GM15510 (cell line): ENCODE measurements around the gene RSPH3.

Experiments
- POLR2A ChIP-seq: IDR thresholded peaks from 3 replicates; pipeline ENCODE4 v1.6.1; 2011; ENCODE audit warnings: borderline replicate concordance; ENCODE audit not compliant: insufficient read length; ENCODE audit errors: extremely low read depth

The RSPH3 gene

DNA sequence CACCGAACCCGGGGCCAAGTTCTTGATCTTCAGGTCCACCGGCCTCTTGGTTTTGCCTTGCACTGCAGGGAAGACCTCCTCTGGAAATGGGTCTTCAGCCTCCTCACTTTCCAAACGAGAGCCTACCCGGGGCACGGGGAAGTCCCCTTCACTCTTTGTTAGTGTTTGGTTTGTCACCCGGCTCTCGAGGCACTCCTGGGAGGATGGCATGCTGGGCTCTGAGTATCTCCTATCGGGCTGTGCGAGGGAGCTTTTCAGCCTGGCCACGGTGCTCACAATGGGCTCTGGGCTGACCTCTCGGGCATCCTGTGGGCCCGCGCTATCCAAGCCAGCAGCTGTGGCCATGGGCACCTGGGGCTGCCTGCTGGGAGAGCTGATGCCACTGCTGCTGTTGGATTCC, 36.7 kb upstream of the RSPH3 start:
- no peak for TF ChIP-seq POLR2A

DNA sequence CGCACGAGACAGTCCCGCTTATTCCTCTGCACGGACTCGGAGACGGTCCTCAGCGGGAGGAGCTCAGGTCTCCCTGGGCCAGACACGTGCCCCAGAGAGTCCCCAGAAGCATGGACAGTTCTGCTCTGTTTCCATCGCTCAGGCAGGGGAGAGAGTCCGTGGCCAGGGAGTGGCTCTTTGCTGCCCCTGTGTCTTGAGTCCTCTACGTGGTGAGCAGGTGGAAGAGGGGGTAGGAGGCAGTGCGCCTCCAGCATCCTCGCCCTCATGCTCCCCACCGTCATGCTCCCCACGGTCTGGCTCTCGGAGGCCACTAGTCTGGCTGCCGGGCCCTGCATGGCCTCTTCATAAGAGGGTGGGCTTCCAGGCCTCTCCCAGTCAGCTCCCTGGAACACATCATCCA, 35.9 kb upstream of the RSPH3 start:
- no peak for TF ChIP-seq POLR2A

DNA sequence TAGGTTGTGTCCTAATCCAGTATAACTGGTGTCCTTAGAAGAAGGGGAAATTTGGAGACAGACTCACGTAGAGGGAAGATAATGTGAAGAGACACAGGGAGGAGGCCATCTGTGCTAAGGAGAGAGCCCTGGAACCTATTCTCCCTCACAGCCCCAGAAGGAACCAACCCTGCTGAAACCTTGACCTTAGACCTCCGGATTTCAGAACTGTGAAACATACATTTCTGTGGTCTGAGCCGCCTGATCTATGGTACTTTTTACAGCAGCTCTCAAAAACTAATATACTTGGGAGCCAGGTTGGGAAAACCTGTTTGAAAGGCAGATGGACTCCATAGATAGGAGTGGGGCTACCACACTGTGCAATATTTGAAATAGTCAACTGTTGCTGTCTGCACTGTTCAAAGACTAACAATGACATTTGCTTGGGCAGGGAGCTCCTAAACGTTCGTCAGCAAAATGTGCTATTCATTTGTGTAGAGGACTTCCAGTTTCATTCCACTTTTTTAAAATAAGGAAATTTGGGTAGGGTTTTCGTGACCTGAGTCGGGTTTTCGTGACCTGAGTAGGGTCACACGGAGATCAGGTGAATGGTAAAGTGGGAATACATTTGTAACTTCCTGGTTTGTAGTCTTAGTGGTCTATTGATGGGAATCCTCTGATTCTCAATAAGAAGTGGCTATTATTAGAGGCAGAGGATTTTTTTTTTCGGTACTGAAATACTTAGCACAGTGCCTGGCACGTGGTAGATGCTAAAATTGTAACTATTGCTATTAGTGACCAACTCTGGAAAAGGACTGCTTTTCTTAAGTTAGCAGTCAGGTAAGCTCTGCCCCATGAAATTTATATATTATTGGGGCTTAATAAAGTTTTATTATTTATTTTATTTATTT, 33.4 kb upstream of the RSPH3 start:
- TF ChIP-seq POLR2A, result no peak

DNA sequence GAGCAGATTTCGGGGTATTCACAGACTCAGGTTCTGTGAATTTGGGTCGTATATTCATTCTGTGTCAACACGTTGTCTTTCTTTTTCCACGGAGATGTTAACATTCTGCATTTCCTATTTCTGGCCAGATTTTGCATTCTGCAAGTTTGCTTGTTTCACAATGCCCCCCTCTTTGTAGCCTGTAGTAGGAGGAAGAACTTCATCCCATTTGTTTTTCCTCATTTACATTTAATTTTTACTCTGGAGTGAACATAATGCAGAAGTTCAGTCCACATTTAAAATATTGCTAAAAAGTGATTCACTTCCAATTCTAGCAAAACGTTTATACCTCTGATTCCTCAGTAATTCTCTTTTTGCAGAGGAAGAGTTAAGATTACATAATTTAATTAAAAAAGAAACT, 31.8 kb upstream of the RSPH3 start:
- TF ChIP-seq POLR2A, result no peak

DNA sequence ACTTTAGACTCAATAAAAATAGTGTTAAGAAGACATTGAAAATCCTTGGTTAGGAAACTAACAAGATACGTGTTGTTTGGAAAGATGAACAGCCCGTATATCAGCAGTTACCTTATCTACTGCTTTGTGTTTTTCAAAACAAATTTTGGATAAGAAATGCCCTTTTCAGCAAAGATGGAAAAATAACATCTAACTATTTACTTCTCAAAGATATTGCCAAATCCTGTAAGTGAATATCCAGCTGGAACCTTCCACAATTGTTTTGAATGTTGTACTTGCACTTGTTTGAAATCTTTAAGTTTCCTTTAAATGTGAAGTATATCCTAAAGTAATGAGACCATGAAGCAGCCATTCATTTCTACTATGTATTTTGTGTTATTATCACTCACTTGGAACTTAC, 30.2 kb upstream of the RSPH3 start:
- no peak for TF ChIP-seq POLR2A

DNA sequence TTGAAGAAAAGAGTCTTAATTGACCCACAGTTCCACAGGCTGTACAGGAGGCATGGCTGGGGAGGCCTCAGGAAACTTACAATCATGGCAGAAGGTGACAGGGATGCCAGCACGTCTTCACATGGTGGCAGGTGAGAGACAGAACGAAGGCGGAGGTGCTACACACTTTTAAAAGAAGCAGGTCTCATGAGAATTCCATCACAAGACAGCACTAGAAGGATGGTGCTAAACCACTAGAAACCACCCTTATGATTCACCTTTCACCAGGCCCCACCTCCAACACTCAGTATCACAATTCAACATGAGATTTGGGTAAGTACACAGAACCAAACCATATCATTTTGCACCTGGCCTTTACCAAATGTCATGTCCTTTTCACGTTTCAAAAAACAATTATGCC, 23.9 kb upstream of the RSPH3 start:
- TF ChIP-seq POLR2A, result no peak

DNA sequence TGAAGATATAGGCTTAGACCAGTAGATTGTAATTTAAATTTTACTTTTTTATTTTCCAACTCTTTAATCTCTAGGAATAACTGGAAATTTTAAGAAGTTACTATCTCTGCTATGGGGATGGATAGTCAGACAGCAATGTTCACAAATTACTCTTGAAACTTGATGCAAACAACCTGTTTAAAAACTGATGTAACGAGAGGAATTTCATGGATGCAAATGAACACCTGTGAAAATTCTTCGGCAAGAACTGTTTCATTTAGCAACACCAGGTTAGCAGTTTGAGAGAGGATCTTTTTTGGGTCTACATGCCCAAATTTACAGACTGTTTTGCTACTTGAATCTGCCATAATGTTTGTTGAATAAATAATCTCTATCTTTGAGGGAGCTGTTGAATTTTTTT, 20.0 kb upstream of the RSPH3 start:
- TF ChIP-seq POLR2A, result no peak

DNA sequence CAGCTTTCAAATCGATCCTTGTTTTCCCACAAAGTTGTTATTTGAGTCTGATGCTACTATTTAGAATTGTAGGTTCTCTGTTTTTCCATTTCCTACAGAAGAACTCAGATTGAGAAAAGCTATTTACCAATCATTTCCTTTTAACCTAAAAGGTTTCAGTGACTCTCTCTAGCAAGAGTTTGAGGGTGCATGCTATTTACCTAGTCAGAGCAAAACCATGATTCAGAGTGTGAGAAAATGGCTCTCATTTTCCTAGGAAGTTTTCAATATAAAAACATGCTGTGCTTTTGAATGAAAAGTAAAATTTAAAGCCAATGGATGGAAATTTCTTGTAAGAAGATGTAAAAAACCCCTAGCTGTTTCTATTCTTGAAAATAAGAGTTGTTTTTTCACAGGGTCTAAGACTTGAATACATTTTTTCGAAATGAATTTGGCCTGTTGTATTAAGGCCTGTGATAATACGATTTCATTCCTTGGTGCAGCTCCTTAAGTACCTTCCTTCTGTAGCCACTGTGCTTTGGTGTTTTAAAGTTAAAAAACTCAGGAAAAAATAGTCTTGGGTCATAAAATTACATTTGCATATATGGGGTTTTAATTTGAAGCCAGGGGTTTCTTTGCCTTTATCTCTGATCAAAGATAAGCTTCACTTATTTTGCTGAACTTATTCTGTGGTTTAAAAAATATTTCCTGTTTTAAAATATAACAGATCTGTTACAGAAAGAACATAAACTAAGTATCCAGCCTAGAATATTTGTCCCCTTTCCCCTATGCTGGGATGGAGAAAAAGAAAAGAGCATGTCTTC, 18.0 kb upstream of the RSPH3 start:
- TF ChIP-seq POLR2A, result no peak

DNA sequence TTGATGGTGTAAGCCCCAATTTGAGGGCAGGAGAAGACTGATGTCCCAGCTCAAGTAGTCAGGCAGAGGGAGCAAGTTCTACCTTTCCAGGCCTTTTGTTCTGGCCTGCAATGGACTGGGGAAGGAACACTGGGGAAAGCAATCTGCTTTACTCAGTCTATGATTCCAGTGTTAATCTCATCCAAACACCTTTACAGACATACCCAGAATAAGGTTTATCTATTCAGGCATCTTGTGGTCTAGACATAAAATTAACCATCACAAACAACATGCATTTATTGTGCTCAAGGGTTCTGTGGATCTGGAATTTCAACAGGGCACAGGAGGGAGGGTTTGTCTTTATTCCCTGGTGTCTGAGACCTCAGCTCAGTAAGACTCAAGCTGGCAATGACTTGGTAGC, 14.4 kb upstream of the RSPH3 start:
- TF ChIP-seq POLR2A, result no peak

DNA sequence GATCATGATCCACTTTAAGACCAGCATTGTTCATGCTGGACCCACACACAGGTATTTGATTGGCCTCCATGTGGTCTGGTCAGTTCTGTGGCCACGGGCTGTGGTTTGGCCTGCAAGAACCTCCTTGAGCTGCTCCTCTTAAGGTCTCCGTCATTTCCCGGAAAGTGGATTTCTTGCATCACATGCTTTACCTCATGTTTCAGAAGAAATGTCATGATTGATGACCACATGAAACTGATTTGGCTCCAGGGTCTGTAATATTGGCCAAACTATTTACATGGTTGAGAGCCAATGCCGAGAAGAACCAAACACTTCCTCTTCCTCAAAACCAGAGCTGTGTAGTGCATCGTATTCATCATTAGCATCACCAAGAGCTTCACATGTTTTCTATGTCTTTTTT, 13.2 kb upstream of the RSPH3 start:
- TF ChIP-seq POLR2A, result no peak

DNA sequence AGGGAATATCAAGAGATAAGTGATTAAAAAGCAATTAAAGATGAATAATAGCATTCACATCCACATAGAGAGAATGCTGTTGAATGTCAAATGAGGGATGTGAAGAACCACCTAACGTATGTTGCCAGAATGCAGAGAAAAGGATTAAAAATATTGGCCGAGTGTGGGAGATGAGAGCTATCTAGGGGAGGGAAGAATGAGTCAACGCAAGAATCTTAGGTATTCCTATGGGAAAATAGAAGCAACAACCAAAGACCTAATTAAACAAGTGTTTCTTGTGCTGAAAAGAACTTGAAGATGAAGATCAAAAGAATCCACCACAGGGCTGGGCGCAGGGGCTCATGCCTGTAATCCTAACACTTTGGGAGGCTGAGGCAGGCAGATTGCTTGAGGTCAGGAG, 12.2 kb upstream of the RSPH3 start:
- TF ChIP-seq POLR2A, result no peak

DNA sequence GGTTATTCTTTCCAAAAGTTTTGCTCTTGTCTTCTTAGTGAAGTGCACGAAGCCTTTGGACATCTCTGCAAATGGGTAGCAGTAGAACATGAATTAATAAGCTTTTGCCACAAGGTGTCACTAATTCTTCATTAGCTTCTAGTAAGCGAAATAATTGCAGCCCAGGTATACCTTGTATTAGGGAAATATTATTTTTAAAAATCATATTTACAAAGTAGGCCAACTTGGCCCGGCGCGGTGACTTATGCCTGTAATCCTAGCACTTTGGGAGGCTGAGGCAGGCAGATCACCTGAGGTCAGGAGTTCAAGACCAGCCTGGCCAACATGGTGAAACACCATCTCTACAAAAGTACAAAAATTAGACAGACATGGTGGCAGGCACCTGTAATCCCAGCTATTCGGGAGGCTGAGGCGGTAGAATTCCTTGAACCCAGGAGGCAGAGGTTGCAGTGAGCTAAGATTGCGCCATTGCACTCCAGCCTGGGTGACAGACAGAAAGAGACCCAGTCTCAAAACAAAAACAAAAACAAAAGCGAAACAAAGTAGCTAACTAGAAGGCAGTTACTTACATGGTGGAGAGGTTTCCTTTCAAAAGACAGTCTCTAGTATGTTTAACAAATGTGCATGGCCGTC, 8.8 kb upstream of the RSPH3 start:
- no peak for TF ChIP-seq POLR2A

DNA sequence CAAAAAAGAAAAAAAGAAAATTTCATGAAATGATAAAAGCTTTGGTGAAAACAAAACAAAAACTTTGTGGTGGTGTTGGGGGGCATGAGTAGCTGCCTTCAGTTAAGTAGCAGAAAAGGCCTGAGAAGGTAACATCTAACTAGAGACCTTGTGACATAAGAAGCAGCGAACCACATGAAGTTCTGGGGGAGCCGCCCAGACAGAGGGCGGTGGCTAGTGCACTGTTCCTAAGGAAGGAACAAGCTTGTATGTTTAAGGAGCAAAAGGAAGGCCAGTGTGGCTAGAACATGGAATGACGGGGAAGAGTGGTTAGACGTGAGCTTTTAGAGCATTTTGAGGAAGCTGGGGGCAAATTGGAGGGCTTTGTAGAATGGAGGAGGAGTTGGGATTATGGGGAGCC, 7.5 kb upstream of the RSPH3 start:
- TF ChIP-seq POLR2A, result no peak

DNA sequence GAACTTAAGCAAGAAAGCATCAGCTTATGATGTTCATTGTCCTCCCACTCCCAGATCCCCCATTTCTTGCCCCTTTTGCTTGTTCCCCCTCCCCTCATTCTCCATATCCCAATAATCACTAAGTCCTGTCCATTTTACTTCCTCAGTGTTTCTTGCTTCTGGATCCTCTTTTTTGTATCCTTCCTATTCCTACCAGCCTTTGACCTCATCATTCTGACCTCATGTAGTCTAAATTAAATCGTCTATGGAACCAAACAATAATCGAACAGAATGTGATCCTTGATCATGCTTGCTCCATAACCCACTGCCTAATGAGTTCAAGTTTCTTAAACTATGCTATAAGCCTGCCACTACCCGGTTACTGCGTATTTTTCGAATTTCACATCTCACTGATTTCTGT, 5.4 kb upstream of the RSPH3 start:
- TF ChIP-seq POLR2A, result no peak

DNA sequence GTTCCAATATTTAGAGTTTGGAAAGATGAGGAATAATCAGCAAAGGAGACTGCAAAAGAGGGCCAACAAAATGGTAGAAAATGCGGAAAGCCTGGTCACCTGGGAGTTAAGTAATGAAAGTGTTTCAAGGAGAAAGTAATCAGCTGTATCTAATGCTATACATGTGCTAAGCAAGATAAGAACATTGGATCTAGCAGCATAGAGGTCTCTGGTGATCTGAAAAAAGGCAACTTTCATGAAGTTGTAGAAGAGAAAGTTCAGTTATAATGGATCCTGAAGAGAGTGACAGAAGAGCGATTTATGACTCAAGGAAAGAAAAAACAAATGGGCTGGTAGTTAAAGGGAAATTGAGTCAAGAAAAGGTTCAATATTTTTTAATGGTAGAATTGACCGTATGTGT, 4.6 kb upstream of the RSPH3 start:
- no peak for TF ChIP-seq POLR2A
